SK-N-SH treated with all-trans-retinoic acid at 6 μM for 48 hours (cell line): ENCODE results near the gene RAPGEF5.

Experiments
- CREB5 ChIP-seq: fragments of 250-450 bp; sonication (Bioruptor Pico); IDR thresholded peaks from 2 replicates; pipeline ENCODE4 v1.5.1; 2020; ENCODE audit warnings: low read depth, mild to moderate bottlenecking, moderate library complexity
- GLIS3 ChIP-seq: fragments of 250-450 bp; sonication (Bioruptor Pico); IDR thresholded peaks from 2 replicates; pipeline ENCODE4 v1.5.0; 2020; ENCODE audit warnings: mild to moderate bottlenecking, moderate library complexity
- TOX ChIP-seq: fragments of 250-450 bp; sonication (Bioruptor Pico); IDR thresholded peaks from 2 replicates; pipeline ENCODE4 v1.8.0; 2021; ENCODE audit warnings: mild to moderate bottlenecking, moderate library complexity, borderline replicate concordance

GRCh38 chr7:22394739-22395138, 37.8 kb upstream of the RAPGEF5 start:
- no peak for TF ChIP-seq GLIS3 (CRISPR knock-in tag)
- no peak for TF ChIP-seq CREB5 (CRISPR knock-in tag)
- no peak for TF ChIP-seq TOX (CRISPR knock-in tag)
